ENCODE data around the gene SPSB3. TPM values are rescaled to one million over a fixed set of nuclear protein-coding genes. Genes with fewer than 3 reads are reported as not detected.

Gene SPSB3
- total RNA-seq, 3 donors from 2014 or later: 39.7 to 56.5 (median 52.2) TPM

DNA sequence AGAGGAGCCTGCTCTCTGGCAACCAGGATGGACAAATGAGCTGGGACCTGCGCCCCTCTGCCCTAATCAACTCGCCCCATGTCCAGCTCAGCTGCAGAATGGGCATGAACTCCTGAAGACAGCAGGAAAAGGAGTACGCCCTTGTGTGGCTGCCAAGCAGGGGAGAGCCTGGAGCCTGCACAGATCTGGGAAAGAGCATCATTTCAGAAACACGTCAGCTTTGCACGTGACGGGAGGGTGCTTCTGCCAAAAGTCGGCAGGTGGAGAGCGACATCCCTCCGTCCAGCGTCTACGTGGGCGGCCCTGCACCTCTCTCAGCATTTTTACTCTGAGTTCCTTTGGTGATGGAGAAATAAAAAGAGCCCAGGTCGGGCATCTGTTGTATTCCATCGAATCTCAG, 29.5 kb downstream of the SPSB3 start:
- no peak for ATAC-seq
- peaks cover 13% of the 10 kb centered on the region for H3K4me1 ChIP-seq (ENCODE audit: low read depth)
- DNase-seq: no peak
- no peaks in the 10 kb centered on the region for H3K9me3 ChIP-seq
- TF ChIP-seq, protein P1, sequence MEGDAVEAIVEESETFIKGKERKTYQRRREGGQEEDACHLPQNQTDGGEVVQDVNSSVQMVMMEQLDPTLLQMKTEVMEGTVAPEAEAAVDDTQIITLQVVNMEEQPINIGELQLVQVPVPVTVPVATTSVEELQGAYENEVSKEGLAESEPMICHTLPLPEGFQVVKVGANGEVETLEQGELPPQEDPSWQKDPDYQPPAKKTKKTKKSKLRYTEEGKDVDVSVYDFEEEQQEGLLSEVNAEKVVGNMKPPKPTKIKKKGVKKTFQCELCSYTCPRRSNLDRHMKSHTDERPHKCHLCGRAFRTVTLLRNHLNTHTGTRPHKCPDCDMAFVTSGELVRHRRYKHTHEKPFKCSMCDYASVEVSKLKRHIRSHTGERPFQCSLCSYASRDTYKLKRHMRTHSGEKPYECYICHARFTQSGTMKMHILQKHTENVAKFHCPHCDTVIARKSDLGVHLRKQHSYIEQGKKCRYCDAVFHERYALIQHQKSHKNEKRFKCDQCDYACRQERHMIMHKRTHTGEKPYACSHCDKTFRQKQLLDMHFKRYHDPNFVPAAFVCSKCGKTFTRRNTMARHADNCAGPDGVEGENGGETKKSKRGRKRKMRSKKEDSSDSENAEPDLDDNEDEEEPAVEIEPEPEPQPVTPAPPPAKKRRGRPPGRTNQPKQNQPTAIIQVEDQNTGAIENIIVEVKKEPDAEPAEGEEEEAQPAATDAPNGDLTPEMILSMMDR (IDR thresholded peaks at IDR 0.05): no peak
- no peak overlapping the region for H3K4me3 ChIP-seq
- intact Hi-C loops (cut with DNase I, micrococcal nuclease): no loop called here
- peaks cover 3% of the 10 kb centered on the region for H3K36me3 ChIP-seq (ENCODE audit: low read depth)

DNA sequence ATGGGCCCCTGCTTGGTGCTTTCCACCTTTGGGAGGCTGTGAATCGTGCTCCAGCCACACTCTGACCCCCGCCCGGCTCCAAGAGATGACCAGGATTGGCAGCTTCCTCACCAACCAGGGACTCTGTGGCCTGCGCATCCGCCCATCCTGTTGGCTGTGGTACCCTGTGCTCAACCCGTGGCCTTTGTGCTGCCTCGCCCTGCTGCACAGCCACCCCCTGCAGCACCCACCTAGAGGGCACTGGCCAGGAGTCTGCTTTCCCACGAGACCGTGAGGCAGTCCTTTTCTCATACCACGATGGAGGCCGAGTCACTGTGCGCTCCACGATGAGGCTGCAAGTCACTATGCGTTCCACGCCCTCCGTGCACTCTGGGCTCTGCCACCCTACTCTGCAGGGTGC, 30.4 kb downstream of the SPSB3 start:
- TF ChIP-seq, protein P1 (IDR thresholded peaks at IDR 0.05): no peak
- Histone ChIP-seq H3K36me3 (ENCODE audit: low read depth) (peaks cover 9% of the 10 kb centered on the region), H3K4me1 (ENCODE audit: low read depth) (peaks cover 4% of the 10 kb centered on the region), H3K9me3 (no peaks in the 10 kb centered on the region), H3K4me3 (no peak overlapping the region)
- DNase-seq (no peak), ATAC-seq (no peak)
- intact Hi-C loops (cut with DNase I, micrococcal nuclease): no loop called here

DNA sequence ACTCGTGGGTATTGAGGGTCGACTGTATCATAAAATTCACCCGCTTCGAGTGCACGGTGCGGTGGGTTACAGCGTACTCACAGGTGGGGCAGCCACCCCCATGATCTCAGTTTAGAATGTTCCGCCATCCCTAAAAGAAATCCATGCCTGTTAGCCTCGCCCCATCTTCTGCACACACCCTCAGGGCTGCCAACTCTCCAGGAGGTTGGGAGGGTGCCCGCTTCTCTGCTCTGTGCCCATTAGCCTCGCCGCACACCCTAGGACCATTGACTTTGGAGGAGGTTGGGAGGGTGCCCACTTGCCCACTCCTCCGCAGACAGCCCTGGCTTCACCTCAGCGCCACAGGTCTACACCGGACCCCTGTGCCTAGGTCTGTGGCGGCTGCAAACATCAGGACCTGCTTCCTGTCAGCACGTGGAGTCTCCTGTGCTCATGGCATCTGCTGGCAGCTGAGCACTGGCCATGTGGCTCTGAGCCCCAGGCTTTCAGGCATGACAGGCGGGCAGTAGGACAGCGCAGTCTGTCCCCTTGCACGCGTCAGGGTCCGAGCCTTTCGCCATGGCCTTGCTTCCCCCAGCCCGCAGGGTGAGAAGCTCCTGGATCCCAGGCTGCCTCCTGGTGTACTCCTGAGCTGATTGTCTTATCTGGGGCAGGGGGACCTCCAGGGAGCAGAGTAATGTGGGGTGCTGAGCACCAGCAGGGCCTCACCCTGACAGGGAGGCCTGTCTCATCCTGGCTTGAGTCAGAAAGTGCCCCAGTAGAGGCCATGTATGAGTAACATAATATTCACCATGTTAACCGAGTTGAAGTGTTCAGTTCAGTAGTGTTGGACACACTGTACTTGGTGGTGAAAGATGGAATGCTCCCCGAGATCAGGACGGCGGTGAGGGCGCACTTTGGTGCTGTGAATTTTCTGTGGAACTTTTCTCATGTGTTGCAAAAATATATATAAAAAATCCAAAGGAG, 32.9 kb downstream of the SPSB3 start:
- TF ChIP-seq, protein P1 (IDR thresholded peaks at IDR 0.05): no peak
- ATAC-seq: no peak
- no peak overlapping the region for H3K4me3 ChIP-seq
- H3K9me3 ChIP-seq: no peaks in the 10 kb centered on the region
- intact Hi-C loops (cut with DNase I, micrococcal nuclease): no loop called here
- DNase-seq: no peak
- no peaks in the 10 kb centered on the region for H3K4me1 ChIP-seq (ENCODE audit: low read depth)
- H3K36me3 ChIP-seq (ENCODE audit: low read depth): peaks cover 9% of the 10 kb centered on the region

DNA sequence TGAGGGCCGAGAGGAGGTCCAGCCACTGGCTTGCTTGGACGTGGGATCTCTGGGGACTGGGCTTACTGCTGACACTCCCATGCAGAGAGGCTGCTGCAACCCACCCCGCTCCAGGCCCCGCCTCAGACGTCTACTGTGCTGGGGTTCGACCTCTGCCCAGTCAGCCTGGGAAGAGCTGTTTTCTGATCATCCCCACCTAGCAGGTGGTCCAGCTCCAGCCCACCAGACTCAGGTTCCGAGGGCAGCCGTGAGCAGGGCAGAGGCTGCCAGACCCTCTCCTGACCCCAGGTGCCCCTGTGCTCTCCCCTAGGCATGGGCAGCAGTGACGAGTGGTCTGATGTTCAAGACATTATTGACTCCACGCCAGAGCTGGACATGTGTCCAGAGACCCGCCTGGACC, 34.4 kb downstream of the SPSB3 start:
- Histone ChIP-seq H3K4me1 (ENCODE audit: low read depth) (no peaks in the 10 kb centered on the region), H3K4me3 (no peak overlapping the region), H3K9me3 (no peaks in the 10 kb centered on the region), H3K36me3 (ENCODE audit: low read depth) (peaks cover 9% of the 10 kb centered on the region)
- TF ChIP-seq, protein P1 (IDR thresholded peaks at IDR 0.05): no peak
- DNase-seq (no peak), ATAC-seq (no peak)
- intact Hi-C loops (cut with DNase I, micrococcal nuclease): no loop called here

DNA sequence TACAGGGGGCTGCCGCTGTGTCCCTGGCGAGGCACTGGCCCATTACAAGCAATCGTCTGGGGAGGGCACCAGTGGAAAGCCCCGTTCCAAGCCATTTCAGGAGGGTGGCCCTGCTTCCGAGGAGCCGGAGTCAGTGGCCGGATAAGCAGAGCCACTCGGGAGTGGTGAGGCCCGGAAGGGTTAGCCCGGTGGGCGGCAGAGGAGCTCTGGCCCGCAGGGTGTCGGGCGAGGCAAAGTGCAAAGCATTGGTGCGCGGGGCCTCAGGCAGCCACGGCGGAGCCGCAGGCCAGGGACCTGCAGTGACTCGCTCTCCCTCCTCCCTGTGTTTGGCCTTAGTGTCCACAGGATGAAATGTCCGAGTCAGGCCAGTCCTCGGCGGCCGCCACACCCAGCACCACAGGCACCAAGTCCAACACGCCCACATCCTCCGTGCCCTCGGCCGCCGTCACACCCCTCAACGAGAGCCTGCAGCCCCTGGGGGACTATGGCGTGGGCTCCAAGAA, 35.6 kb downstream of the SPSB3 start:
- Histone ChIP-seq H3K9me3 (no peaks in the 10 kb centered on the region), H3K4me1 (ENCODE audit: low read depth) (no peaks in the 10 kb centered on the region), H3K36me3 (ENCODE audit: low read depth) (peaks cover 9% of the 10 kb centered on the region), H3K4me3 (no peak overlapping the region)
- no peak for ATAC-seq
- DNase-seq: no peak
- TF ChIP-seq, protein P1 (IDR thresholded peaks at IDR 0.05): no peak
- intact Hi-C loops (cut with DNase I, micrococcal nuclease): no loop called here

Measured in mucosa of descending colon (tissue), 3 donors.